Measurements from ENCODE around the gene KCTD5. TPM values are rescaled to one million over a fixed set of nuclear protein-coding genes. Genes with fewer than 3 reads are reported as not detected.

The KCTD5 gene
- total and polyA plus RNA-seq, 2 of the 8 experiments (the other 6 are each of a cell fraction or from before 2014, with no cell fraction given) = 26.6 to 31.8 TPM

DNA sequence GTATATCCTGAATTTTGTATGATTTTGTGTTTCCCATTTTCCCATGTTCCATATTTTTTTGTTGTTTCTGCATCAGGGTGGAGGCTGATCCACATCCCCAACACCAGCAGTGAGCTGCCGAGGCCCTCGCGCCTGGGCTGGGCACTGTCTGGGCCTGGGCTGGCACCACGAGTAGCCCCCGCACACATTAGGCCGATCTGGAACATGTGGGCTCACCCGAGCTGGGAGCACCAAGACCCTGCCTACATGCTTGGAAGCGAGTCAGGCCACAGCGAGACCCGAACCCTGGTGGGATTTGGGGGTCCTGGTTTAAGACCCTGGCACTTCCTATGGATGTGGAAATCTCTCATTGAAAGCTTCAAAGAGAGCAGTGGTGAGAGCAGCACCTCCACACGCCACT is 8.5 kb downstream of the KCTD5 start:
- Histone ChIP-seq H2AFZ (ENCODE audit: low read length) (no peak overlapping the region), H2BK12ac (ENCODE audit: low read depth, low read length) (no peak overlapping the region), H3K23me2 (ENCODE audit: low read depth, low read length) (no peaks in the 10 kb centered on the region), H3K27me3 (replicated peaks in 1 of 4; ENCODE audit: control insufficient read depth in 3 of 4, extremely low read depth in 1 of 4, insufficient read depth in 3 of 4, low read length in 3 of 4) (no peaks in the 10 kb centered on the region), H3K9ac (replicated peaks in 1 of 4; ENCODE audit: extremely low read depth in 1 of 4, low read depth in 3 of 4, low read length in 3 of 4) (no peak overlapping the region), H3K4me1 (replicated peaks in 1 of 4; ENCODE audit: control insufficient read depth in 3 of 4, insufficient read depth in 4 of 4, low read length in 3 of 4) (peaks cover 0 to 9% (median 5%) of the 10 kb centered on the region in 4 experiments; a peak in 6 of 7 replicates), H4K91ac (replicated peaks; ENCODE audit: insufficient read length, low read length) (no peak overlapping the region), H4K5ac (ENCODE audit: insufficient read length, low read depth, low read length) (no peak overlapping the region), H4K20me1 (replicated peaks in 1 of 2; ENCODE audit: control insufficient read depth in 1 of 2, insufficient read depth in 2 of 2, low read length in 2 of 2) (peaks cover 3 to 16% of the 10 kb centered on the region in 2 experiments), H3K4ac (replicated peaks; ENCODE audit: insufficient read length, low read depth, low read length) (no peak overlapping the region), H2BK15ac (ENCODE audit: low read length) (no peak overlapping the region), H3K9me3 (ENCODE audit: insufficient read depth in 2 of 2, low read depth in 1 of 2, low read length in 1 of 2) (no peaks in the 10 kb centered on the region), H4K8ac (ENCODE audit: extremely low read depth, insufficient read depth, low read length) (peak overlapping the region; percentile 14; the same call in 1 of the 2 replicates), H2BK120ac (replicated peaks; ENCODE audit: low read depth, low read length) (no peak overlapping the region), H3K18ac (ENCODE audit: extremely low read depth, low read length) (no peak overlapping the region), H3K56ac (replicated peaks; ENCODE audit: insufficient read length, low read depth, low read length) (no peak overlapping the region), H2BK5ac (ENCODE audit: low read depth, low read length) (no peak overlapping the region), H3K23ac (ENCODE audit: insufficient read length) (no peak overlapping the region), H3K36me3 (ENCODE audit: control insufficient read depth in 2 of 4, insufficient read depth in 4 of 4, low read length in 3 of 4) (peaks cover 0 to 2% (median 0%) of the 10 kb centered on the region in 4 experiments; a peak in 2 of 8 replicates), H3K14ac (ENCODE audit: insufficient read length) (no peak overlapping the region), H3K79me1 (ENCODE audit: low read depth, low read length) (peaks cover 27% of the 10 kb centered on the region), H2BK20ac (ENCODE audit: low read length) (no peak overlapping the region), H3K4me3 (ENCODE audit: extremely low read depth in 1 of 4, insufficient read depth in 2 of 4, low read depth in 3 of 4, low read length in 4 of 4) (no peak overlapping the region), H3K79me2 (ENCODE audit: control insufficient read depth in 1 of 2, insufficient read depth in 2 of 2, low read length in 2 of 2) (peaks cover 0 to 37% of the 10 kb centered on the region in 2 experiments; a peak in 3 of 4 replicates), H2AK5ac (ENCODE audit: low read depth, low read length) (no peak overlapping the region), H3K27ac (ENCODE audit: low read depth, low read length) (no peak overlapping the region), H3K4me2 (ENCODE audit: insufficient read depth in 1 of 2, low read depth in 2 of 2, low read length in 2 of 2) (no peak overlapping the region)
- ChIA-PET POLR2A (ENCODE audit: partially characterized antibody) (interaction anchor here (1.0 to 2.7 kb wide), 3 partner anchors 9 to 17 kb away, joined by 4 to 17 read pairs (median 4); partner anchors contain the start of gene KCTD5), CTCF (ENCODE audit: partially characterized antibody) (interaction anchor here (2.2 kb wide), 1 partner anchor 13 kb away, joined by 6 read pairs; no protein-coding TSS in a partner anchor)
- FAIRE-seq = no peak
- TF ChIP-seq YY1 (IDR thresholded peaks at IDR 0.05; ENCODE audit: low read depth, low read length) = no peak
- TF ChIP-seq RXRA (IDR thresholded peaks at IDR 0.05; ENCODE audit: insufficient read depth, low read depth, low read length) = no peak
- TF ChIP-seq RFX5 (IDR thresholded peaks at IDR 0.05; ENCODE audit: borderline replicate concordance, low read depth, low read length) = no peak
- 95% methylated on average over 11 of the region's 11 CpGs; no CpG with 5 or more reads in 1 of the 2 experiments for WGBS, 2 experiments (ENCODE audit: extremely low coverage in 1 of 2, insufficient coverage in 1 of 2, insufficient read length in 1 of 2, insufficient replicate concordance in 2 of 2, low coverage in 1 of 2, low lambda C conversion rate in 2 of 2, missing lambda C conversion rate in 1 of 2)
- DNase-seq (ENCODE audit: low read depth in 1 of 2, low spot score in 2 of 2) = no peak
